CD4-positive, alpha-beta T cell treated with Interleukin-17A for 4 hours (primary cell): ENCODE measurements around the gene PCDHGA1.
A peak's percentile ranks its signal among the peaks of the same experiment; 100 is the strongest.

Experiments used
- DNase-seq: peaks from one replicate; pipeline ENCODE4 v3.0.0-alpha.2; 2020; ENCODE audit warnings: mixed read lengths

The PCDHGA1 gene

DNA sequence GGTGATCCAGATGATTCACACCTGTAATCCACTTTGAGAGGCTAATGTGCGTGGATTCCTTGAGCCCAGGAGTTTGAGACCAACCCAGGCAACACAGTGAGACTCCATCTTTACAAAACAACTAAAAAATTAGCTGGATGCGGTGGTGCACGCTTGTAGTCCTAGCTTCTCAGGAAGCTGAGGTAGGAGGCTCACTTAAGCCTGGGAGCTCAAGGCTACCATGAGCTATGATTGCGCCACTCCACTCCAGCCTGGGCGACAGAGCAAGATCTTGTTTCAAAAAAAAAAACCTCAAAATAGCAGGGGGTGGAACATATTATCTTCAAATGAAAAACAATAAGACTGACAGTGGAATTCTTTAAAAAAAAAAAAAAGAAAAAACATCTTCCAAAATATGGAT is 217.6 kb downstream of the PCDHGA1 start:
- no peak for DNase-seq

DNA sequence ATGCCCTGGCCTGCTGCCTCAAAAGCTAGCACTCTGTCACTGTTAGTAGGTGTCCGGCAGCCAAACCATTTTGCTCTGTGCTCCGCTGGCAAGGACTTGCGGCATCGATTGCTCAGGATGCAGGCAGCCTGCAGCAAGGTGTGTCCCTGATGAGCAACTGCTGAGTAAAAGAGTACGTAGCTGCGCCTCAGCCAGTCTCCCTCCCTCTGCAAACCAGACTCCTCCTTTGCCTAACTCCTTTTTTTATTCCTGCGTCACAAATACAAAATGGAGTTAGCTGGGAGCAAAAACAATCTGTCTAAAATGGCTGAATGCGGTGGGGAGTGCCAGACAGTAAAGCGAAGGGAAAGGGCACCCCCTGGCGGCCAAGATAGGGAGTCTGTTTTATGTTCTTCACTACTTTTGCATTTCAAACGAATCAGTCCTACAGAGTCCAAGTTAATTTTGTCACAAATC is 227.4 kb downstream of the PCDHGA1 start:
- DNase-seq = peak; percentile 82

DNA sequence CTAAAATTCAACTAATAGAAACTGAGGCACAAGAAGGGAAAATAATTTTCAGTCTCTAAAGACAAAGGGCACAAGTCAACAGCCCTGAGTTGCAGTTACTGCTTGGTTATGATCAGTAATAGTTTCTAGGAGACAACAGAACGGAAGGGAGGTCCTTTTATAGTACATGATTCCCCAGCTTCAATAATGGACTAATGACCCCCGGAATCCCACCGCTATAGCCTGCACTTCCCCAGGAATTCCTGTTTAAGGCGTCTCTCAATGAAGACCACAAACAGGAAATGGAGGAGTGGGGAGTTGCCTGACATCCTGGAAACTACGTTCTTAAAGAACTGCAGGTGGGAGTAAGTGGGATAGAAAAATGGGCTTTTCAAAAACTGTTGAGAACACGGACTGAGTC is 227.8 kb downstream of the PCDHGA1 start:
- no peak for DNase-seq

GRCh38 chr5:141559461-141559860 is 229.1 kb downstream of the PCDHGA1 start:
- no peak for DNase-seq

- DNase-seq = no peak
Measured at GRCh38 chr5:141560151-141560550, 229.8 kb downstream of the PCDHGA1 start.

- DNase-seq = no peak
Measured at GRCh38 chr5:141560725-141561483, 230.6 kb downstream of the PCDHGA1 start.
